RWPE2 (cell line): ENCODE data around the gene KNTC1.
"Not testable (repeated sequence)": the region's sequence is repeated elsewhere in the genome, so short reads cannot be mapped to it uniquely, and the experiment has no call there.

Experiments
- ATAC-seq: fragments of 200-7000 bp; cut with Tn5 transposase; 3 replicates; pipeline ENCODE4 v1.9.1; 2021; ENCODE audit warnings: low read depth
- DNase-seq: peaks from one replicate; pipeline ENCODE4 v3.0.0-alpha.2; 2020; ENCODE audit warnings: low spot score
- H3K27ac ChIP-seq: fragments of 450-650 bp; 2 replicates; pipeline ENCODE4 v1.5.1; 2017; ENCODE audit warnings: mild to moderate bottlenecking; ENCODE audit not compliant: poor library complexity, severe bottlenecking
- H3K27me3 ChIP-seq: fragments of 250-450 bp; sonication (Bioruptor Pico); 2 replicates; pipeline ENCODE4 v1.5.1; 2021; ENCODE audit warnings: mild to moderate bottlenecking, moderate library complexity; ENCODE audit not compliant: insufficient read depth, poor library complexity, severe bottlenecking
- H3K36me3 ChIP-seq: fragments of 250-450 bp; sonication (Bioruptor Pico); 2 replicates; pipeline ENCODE4 v1.5.1; 2020; ENCODE audit warnings: low read depth, mild to moderate bottlenecking, moderate library complexity
- H3K4me1 ChIP-seq: fragments of 250-450 bp; sonication (Bioruptor Pico); 2 replicates; pipeline ENCODE4 v1.5.1; 2021; ENCODE audit warnings: mild to moderate bottlenecking, moderate library complexity; ENCODE audit not compliant: insufficient read depth, poor library complexity, severe bottlenecking
- H3K4me3 ChIP-seq: fragments of 250-450 bp; sonication (Bioruptor Pico); 2 replicates; pipeline ENCODE4 v1.5.1; 2021; ENCODE audit warnings: mild to moderate bottlenecking, moderate library complexity; ENCODE audit not compliant: severe bottlenecking
- H3K9me3 ChIP-seq: fragments of 250-450 bp; sonication (Bioruptor Pico); 2 replicates; pipeline ENCODE4 v1.5.1; 2021; ENCODE audit warnings: mild to moderate bottlenecking, moderate library complexity; ENCODE audit not compliant: severe bottlenecking
- TF ChIP-seq, protein P1 (sequence below): fragments of 450-650 bp; IDR thresholded peaks from one replicate; pipeline ENCODE4 v1.5.1; 2017; ENCODE audit warnings: mild to moderate bottlenecking, moderate library complexity; ENCODE audit not compliant: poor library complexity, severe bottlenecking

The KNTC1 gene

DNA sequence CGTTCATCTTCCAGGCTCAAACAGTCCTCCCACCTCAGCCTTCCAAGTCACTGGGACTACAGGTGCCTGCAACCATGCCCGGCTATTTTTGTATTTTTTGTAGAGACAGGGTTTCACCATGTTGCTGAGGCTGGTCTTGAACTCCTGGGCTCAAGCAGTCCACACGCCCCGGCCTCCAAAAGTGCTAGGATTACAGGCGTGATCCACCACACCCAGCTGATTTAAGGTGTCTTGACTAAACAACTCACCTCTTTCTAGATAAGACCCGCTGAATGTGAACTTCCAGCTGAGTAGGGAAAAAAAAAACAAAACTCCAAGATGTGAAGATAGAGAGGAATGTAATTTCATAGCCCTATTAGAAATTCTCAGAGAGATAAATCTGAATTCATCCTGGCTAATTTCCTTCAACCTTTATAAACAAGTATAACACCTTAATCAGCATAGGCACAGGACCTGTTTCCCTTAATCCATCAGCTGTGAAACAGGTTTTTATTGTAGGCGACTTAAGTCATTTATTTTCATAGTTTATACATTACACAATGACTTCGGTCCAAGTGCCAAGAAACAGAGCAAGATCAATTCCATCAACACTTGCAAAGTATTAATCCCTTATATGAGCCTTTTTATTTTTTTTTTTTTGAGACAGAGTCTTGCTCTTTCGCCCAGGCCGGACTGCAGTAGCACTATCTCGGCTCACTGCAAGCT lies 124.6 kb downstream of the KNTC1 start:
- Histone ChIP-seq H3K4me1 (peaks cover 5% of the 10 kb centered on the region), H3K36me3 (no peaks in the 10 kb centered on the region), H3K27ac (no peak overlapping the region), H3K9me3 (no peaks in the 10 kb centered on the region), H3K4me3 (no peak overlapping the region), H3K27me3 (no peaks in the 10 kb centered on the region)
- no peak for ATAC-seq
- TF ChIP-seq, protein P1, sequence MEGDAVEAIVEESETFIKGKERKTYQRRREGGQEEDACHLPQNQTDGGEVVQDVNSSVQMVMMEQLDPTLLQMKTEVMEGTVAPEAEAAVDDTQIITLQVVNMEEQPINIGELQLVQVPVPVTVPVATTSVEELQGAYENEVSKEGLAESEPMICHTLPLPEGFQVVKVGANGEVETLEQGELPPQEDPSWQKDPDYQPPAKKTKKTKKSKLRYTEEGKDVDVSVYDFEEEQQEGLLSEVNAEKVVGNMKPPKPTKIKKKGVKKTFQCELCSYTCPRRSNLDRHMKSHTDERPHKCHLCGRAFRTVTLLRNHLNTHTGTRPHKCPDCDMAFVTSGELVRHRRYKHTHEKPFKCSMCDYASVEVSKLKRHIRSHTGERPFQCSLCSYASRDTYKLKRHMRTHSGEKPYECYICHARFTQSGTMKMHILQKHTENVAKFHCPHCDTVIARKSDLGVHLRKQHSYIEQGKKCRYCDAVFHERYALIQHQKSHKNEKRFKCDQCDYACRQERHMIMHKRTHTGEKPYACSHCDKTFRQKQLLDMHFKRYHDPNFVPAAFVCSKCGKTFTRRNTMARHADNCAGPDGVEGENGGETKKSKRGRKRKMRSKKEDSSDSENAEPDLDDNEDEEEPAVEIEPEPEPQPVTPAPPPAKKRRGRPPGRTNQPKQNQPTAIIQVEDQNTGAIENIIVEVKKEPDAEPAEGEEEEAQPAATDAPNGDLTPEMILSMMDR: no peak
- no peak for DNase-seq

DNA sequence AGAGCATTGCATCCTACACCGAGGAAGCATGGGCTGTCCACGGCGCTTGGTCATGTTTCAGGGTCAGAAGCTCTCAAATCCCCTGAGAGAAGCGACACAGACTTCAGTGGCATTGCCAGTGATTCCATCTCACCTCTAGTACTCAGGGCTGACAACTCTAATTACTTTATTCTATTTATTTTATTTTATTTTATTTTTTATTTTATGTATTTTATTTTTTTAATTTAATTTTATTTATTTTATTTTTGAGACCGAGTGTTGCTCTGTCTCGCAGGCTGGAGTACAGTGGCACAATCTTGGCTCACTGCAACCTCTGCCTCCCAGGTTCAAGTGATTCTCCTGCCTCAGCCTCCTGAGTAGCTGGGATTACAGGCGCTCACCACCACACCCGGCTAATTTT lies 126.2 kb downstream of the KNTC1 start:
- not testable (repeated sequence) for H3K4me1 ChIP-seq, H3K4me3 ChIP-seq, DNase-seq, H3K27ac ChIP-seq, H3K27me3 ChIP-seq, H3K9me3 ChIP-seq, H3K36me3 ChIP-seq, ATAC-seq

DNA sequence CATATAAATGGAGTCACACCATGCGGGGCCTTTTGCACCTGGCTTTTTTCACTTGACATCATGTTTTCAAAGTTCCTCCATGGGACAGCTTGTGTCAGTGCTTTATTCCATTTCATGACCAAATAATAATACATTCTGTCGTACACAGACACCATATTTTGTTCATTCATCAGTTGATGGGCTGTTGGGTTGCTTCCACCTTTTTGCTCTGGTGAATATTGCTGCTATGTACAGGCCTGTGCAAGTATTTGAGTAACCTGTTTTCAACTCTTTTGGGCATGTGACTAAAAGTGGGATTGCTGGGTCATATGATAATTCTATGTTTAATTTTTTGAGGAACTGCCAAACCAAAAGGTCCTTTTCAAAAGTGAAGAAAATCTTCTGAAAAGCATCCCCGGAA lies 129.2 kb downstream of the KNTC1 start:
- Histone ChIP-seq H3K27ac (no peak overlapping the region), H3K27me3 (no peaks in the 10 kb centered on the region), H3K4me3 (no peak overlapping the region), H3K36me3 (no peaks in the 10 kb centered on the region), H3K4me1 (no peaks in the 10 kb centered on the region), H3K9me3 (no peaks in the 10 kb centered on the region)
- DNase-seq: no peak
- TF ChIP-seq, protein P1: no peak
- ATAC-seq: no peak

DNA sequence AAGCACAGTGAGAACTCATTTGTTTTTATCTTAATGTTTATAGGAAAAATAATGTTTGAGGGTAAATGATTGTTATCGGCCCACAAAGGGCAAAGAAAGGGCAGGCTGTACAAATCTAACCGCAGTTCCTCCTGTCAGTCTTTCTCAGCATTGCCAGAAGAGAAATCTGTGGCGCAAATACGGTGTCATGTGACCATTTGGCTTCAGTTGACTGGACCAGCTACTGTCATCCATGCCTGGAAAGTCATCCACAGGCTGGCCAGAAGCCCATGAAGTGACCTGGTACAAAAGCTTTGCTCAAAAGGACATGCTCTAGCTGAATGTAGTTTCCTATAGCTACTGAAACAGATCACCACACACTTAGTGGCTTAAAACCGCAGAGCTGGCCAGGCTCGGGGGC lies 132.5 kb downstream of the KNTC1 start:
- Histone ChIP-seq H3K36me3 (no peaks in the 10 kb centered on the region), H3K4me3 (no peak overlapping the region), H3K4me1 (no peaks in the 10 kb centered on the region), H3K27me3 (no peaks in the 10 kb centered on the region), H3K27ac (no peak overlapping the region), H3K9me3 (no peaks in the 10 kb centered on the region)
- ATAC-seq (no peak), DNase-seq (no peak)
- TF ChIP-seq, protein P1: no peak

DNA sequence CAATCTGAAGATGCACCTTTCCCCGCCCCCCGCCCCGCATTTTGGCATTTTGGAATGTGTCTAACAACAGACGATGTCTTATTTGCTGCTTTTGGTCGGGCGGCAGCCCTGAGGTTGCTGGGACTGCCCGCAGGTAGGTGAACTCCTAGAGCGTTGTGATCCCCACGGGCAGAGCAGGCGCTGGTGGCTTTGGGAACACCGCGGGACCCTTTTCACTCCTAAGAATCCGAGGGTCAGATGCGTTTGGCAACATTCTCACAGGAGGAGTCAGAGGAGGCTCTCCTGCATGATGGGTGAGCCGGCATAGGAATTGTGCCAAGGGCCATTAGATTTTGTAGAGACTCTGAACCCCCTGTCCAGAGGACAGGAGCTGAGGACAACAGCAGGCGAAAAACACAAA lies 134.2 kb downstream of the KNTC1 start:
- H3K4me3 ChIP-seq: no peak overlapping the region
- ATAC-seq (no peak), DNase-seq (no peak)
- no peak overlapping the region for H3K27ac ChIP-seq
- H3K9me3 ChIP-seq: no peaks in the 10 kb centered on the region
- no peaks in the 10 kb centered on the region for H3K27me3 ChIP-seq
- TF ChIP-seq, protein P1: no peak
- no peaks in the 10 kb centered on the region for H3K36me3 ChIP-seq
- no peaks in the 10 kb centered on the region for H3K4me1 ChIP-seq
